ACC112 (cell line): ENCODE results near the gene OR51T1.

Experiments
- H2AFZ ChIP-seq: fragments of 200-600 bp; sonication (generic); one replicate; pipeline ENCODE4 v1.6.0; 2017; ENCODE audit warnings: antibody characterized with exemption, low read length; ENCODE audit not compliant: unreplicated experiment
- H3K27ac ChIP-seq: fragments of 200-600 bp; sonication (generic); 2 replicates; pipeline ENCODE4 v1.5.1; 2014; ENCODE audit warnings: low read depth, mild to moderate bottlenecking, antibody characterized with exemption, low read length, moderate library complexity
- H3K27me3 ChIP-seq: fragments of 200-600 bp; sonication (generic); 2 replicates; pipeline ENCODE4 v1.6.1; 2014; ENCODE audit warnings: mild to moderate bottlenecking, antibody characterized with exemption, low read length, moderate library complexity, mixed read lengths; ENCODE audit not compliant: insufficient read depth
- H3K36me3 ChIP-seq: fragments of 200-600 bp; sonication (generic); 2 replicates; pipeline ENCODE4 v1.6.1; 2016; ENCODE audit warnings: mild to moderate bottlenecking, antibody characterized with exemption, low read length, moderate library complexity, mixed read lengths; ENCODE audit not compliant: insufficient read depth
- H3K4me1 ChIP-seq: fragments of 200-600 bp; sonication (generic); one replicate; pipeline ENCODE4 v1.6.1; 2016; ENCODE audit warnings: low read length, mixed read lengths; ENCODE audit not compliant: insufficient read depth, unreplicated experiment, control insufficient read depth
- H3K4me3 ChIP-seq: fragments of 200-600 bp; sonication (generic); 2 replicates; pipeline ENCODE4 v1.5.1; 2014; ENCODE audit warnings: mild to moderate bottlenecking, low read depth, low read length
- H3K79me2 ChIP-seq: fragments of 200-600 bp; sonication (generic); one replicate; pipeline ENCODE4 v1.6.0; 2016; ENCODE audit warnings: low read length; ENCODE audit not compliant: control insufficient read depth, unreplicated experiment, insufficient read depth

The OR51T1 gene

GRCh38 chr11:4884361-4884760, 2.7 kb downstream of the OR51T1 start:
- H3K36me3 ChIP-seq, result no peaks in the 10 kb centered on the region
- no peak overlapping the region for H2AFZ ChIP-seq
- no peaks in the 10 kb centered on the region for H3K27me3 ChIP-seq
- no peaks in the 10 kb centered on the region for H3K79me2 ChIP-seq
- H3K4me1 ChIP-seq, result no peaks in the 10 kb centered on the region
- no peak overlapping the region for H3K4me3 ChIP-seq
- H3K27ac ChIP-seq, result no peak overlapping the region

DNA sequence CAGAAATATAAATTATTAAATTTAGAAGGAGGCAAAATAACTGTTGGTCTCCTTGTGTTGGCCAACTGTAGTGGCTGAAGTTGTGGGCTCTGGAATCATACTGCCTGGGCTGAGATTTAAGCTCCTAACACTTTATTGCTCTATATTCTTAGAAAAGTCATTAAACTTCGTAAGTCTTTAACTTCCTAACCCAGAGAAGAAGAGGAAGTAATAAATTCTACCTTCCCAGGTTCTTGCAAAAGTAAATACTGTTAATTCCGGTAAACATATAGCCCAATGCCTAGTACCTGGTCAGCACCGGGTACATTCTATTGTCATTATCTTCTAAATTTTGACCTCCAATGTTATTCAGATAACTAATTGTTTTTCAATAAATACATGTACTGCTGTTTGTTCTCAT, 4.5 kb downstream of the OR51T1 start:
- Histone ChIP-seq H2AFZ (no peak overlapping the region), H3K4me3 (no peak overlapping the region), H3K27me3 (no peaks in the 10 kb centered on the region), H3K4me1 (no peaks in the 10 kb centered on the region), H3K27ac (no peak overlapping the region), H3K79me2 (no peaks in the 10 kb centered on the region), H3K36me3 (no peaks in the 10 kb centered on the region)

GRCh38 chr11:4887591-4887990, 5.9 kb downstream of the OR51T1 start:
- Histone ChIP-seq H3K27ac (no peak overlapping the region), H3K79me2 (no peaks in the 10 kb centered on the region), H2AFZ (no peak overlapping the region), H3K36me3 (no peaks in the 10 kb centered on the region), H3K27me3 (no peaks in the 10 kb centered on the region), H3K4me1 (no peaks in the 10 kb centered on the region), H3K4me3 (no peak overlapping the region)

DNA sequence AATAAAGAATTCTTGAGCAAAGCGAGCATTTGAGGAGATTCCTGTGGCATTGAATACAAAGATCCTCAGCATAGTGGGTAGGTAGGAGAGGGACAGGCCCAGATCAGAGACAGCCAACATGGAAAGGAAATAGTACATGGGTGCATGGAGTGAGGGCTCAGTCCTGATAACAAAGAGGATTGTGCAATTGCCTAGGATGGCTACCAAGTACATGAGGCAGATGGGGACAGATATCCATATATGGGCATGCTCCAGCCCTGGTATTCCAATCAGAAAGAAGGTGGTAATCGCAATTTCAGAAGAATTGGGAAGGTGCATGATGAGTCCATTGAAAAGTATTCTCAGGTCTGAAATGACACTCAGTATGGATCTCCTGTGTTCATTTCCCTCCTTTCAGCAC, 8.6 kb downstream of the OR51T1 start:
- H3K79me2 ChIP-seq, result no peaks in the 10 kb centered on the region
- no peaks in the 10 kb centered on the region for H3K4me1 ChIP-seq
- H3K27me3 ChIP-seq, result no peaks in the 10 kb centered on the region
- H3K36me3 ChIP-seq, result no peaks in the 10 kb centered on the region
- H2AFZ ChIP-seq, result no peak overlapping the region
- H3K27ac ChIP-seq, result no peak overlapping the region
- H3K4me3 ChIP-seq, result no peak overlapping the region

- Histone ChIP-seq H2AFZ (no peak overlapping the region), H3K27ac (no peak overlapping the region), H3K79me2 (no peaks in the 10 kb centered on the region), H3K27me3 (no peaks in the 10 kb centered on the region), H3K36me3 (no peaks in the 10 kb centered on the region), H3K4me1 (no peaks in the 10 kb centered on the region), H3K4me3 (no peak overlapping the region)
These were observed 10.4 kb downstream of the OR51T1 start for GRCh38 chr11:4891996-4892640.

- Histone ChIP-seq H3K27ac (no peak within 1 kb of the TSS), H3K36me3 (no peaks in the 10 kb centered on the region), H3K79me2 (no peaks in the 10 kb centered on the region), H3K4me1 (no peaks in the 10 kb centered on the region), H3K4me3 (no peak within 1 kb of the TSS), H3K27me3 (no peaks in the 10 kb centered on the region), H2AFZ (no peak within 1 kb of the TSS)
These were observed 21.8 kb downstream of the OR51T1 start, which contains the start of gene OR51A7 for GRCh38 chr11:4903484-4903883. TSS of gene OR51A7 (plus strand) at chr11:4903783. CDS start at chr11:4907370, 3,587 bp downstream.

DNA sequence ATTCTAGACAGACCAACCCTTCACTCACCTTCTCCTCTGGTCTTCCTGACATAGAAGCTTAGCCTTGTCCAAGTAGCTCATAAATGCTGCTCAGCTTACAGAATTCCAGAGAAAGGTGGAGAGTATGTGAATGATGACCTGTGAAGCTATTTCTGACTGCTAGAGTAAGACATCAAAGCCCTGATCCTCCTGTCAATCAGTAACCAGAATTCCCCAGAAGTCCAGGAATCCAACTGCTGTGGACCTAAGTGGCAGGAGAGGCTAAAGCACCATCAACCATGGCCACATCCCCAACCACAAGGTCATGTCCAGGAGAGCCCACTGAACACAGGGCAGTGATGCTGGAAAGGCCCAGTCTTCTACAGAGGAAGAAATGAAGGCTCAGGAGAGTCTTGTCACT, 34.9 kb downstream of the OR51T1 start:
- Histone ChIP-seq H2AFZ (no peak overlapping the region), H3K79me2 (no peaks in the 10 kb centered on the region), H3K36me3 (no peaks in the 10 kb centered on the region), H3K27ac (no peak overlapping the region), H3K4me3 (no peak overlapping the region), H3K27me3 (no peaks in the 10 kb centered on the region), H3K4me1 (no peaks in the 10 kb centered on the region)

DNA sequence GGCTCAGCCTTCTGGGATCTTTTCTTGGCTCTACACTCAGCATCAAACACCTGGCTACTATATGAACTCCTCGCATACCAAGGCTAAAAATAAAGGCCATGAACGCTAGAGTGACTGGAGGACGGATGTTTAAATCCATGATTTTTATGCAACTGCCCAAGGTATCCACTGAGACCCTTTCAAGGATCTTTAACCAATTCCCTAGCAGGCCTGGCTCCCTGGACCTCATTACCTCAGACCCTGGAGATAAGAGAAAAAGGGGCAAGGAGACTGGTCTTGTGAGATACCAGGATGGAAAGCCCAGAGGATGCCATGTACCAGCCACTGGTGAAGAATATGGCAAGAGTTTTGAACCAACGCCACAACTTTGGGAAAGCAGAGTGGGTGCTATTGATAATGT, 37.5 kb downstream of the OR51T1 start, which contains the start of gene OR51G2:
TSS of gene OR51G2 (minus strand) at position 101 of the 400 bp plus-strand sequence. CDS start 3,687 bp downstream, outside the sequence.
- Histone ChIP-seq H3K4me1 (no peaks in the 10 kb centered on the region), H3K36me3 (no peaks in the 10 kb centered on the region), H3K4me3 (no peak within 1 kb of the TSS), H2AFZ (no peak within 1 kb of the TSS), H3K27me3 (no peaks in the 10 kb centered on the region), H3K27ac (no peak within 1 kb of the TSS), H3K79me2 (no peaks in the 10 kb centered on the region)

GRCh38 chr11:4921796-4922195, 40.1 kb downstream of the OR51T1 start:
- H3K36me3 ChIP-seq, result no peaks in the 10 kb centered on the region
- no peak overlapping the region for H3K4me3 ChIP-seq
- H3K79me2 ChIP-seq, result no peaks in the 10 kb centered on the region
- no peak overlapping the region for H2AFZ ChIP-seq
- H3K27me3 ChIP-seq, result no peaks in the 10 kb centered on the region
- H3K27ac ChIP-seq, result no peak overlapping the region
- H3K4me1 ChIP-seq, result no peaks in the 10 kb centered on the region

DNA sequence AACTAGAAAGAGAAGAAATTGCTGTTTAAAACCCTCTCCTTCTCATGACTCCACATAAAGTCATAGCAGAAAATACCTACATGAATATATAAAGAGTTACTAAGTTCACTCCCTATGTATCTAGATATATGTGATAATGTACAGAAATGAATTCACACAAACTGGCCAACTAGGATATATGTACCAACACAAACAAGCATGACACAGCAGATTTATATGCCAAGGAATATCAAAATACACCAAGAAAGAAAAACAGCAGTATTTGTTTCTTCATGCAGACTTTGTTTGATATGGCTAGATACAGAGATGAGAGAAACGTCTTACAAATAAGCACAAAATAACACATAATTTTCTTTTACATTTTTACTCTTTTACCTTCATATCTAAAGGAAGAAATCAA, 40.6 kb downstream of the OR51T1 start:
- H3K27ac ChIP-seq, result no peak overlapping the region
- H3K79me2 ChIP-seq, result no peaks in the 10 kb centered on the region
- H2AFZ ChIP-seq, result no peak overlapping the region
- no peak overlapping the region for H3K4me3 ChIP-seq
- H3K27me3 ChIP-seq, result no peaks in the 10 kb centered on the region
- H3K36me3 ChIP-seq, result no peaks in the 10 kb centered on the region
- no peaks in the 10 kb centered on the region for H3K4me1 ChIP-seq

GRCh38 chr11:4924239-4924638, 42.5 kb downstream of the OR51T1 start, which contains the start of gene OR51G1:
TSS of gene OR51G1 (minus strand) at chr11:4924339. CDS start at chr11:4924339, 0 bp downstream.
- H2AFZ ChIP-seq, result no peak within 1 kb of the TSS
- H3K4me1 ChIP-seq, result no peaks in the 10 kb centered on the region
- no peaks in the 10 kb centered on the region for H3K36me3 ChIP-seq
- no peaks in the 10 kb centered on the region for H3K27me3 ChIP-seq
- H3K4me3 ChIP-seq, result no peak within 1 kb of the TSS
- no peak within 1 kb of the TSS for H3K27ac ChIP-seq
- H3K79me2 ChIP-seq, result no peaks in the 10 kb centered on the region
